Neural cell (in vitro differentiated cells): ENCODE data around the gene FBXO11. TPM values are rescaled to one million over a fixed set of nuclear protein-coding genes. Genes with fewer than 3 reads are reported as not detected.

Source experiments
- H2AFZ ChIP-seq: fragments of 200-600, 300-800 bp; sonication (generic), shearing (Covaris generic); 2 replicates; pipeline ENCODE4 v1.6.0; 2014; ENCODE audit warnings: low read depth, mild to moderate bottlenecking, antibody characterized with exemption, low read length, moderate library complexity
- H3F3A ChIP-seq: fragments of 200-600 bp; shearing (Covaris generic); 2 replicates; pipeline ENCODE4 v1.6.1; 2016; ENCODE audit warnings: mild to moderate bottlenecking, moderate library complexity, mixed read lengths, antibody characterized with exemption, low read length; ENCODE audit not compliant: insufficient read depth, poor library complexity, severe bottlenecking
- H3K27ac ChIP-seq: fragments of 200-600, 300-800 bp; sonication (generic), shearing (Covaris generic); 2 replicates; pipeline ENCODE4 v1.5.1; 2014; ENCODE audit warnings: mild to moderate bottlenecking, low read length, moderate library complexity
- H3K27me3 ChIP-seq: fragments of 300-800, 200-600 bp; sonication (generic), shearing (Covaris generic); 2 replicates; pipeline ENCODE4 v1.6.0; 2014; ENCODE audit warnings: mild to moderate bottlenecking, low read depth, low read length, moderate library complexity; ENCODE audit not compliant: insufficient read depth
- H3K36me3 ChIP-seq: fragments of 300-800, 200-600 bp; sonication (generic), shearing (Covaris generic); 2 replicates; pipeline ENCODE4 v1.5.1; 2014; ENCODE audit warnings: mild to moderate bottlenecking, antibody characterized with exemption, low read length, moderate library complexity; ENCODE audit not compliant: insufficient read depth
- H3K4me2 ChIP-seq: fragments of 300-800, 200-600 bp; sonication (generic), shearing (Covaris generic); 2 replicates; pipeline ENCODE4 v1.6.0; 2014; ENCODE audit warnings: mild to moderate bottlenecking, low read length
- H3K4me3 ChIP-seq: fragments of 300-800, 200-600 bp; sonication (generic), shearing (Covaris generic); 2 replicates; pipeline ENCODE4 v1.5.1; 2014; ENCODE audit warnings: mild to moderate bottlenecking, low read length, moderate library complexity
- H3K79me2 ChIP-seq: fragments of 200-600 bp; shearing (Covaris generic); replicated peaks from 2 replicates; pipeline ENCODE4 v1.6.0; 2014; ENCODE audit warnings: mild to moderate bottlenecking, low read length, moderate library complexity; ENCODE audit not compliant: insufficient read depth
- H3K9ac ChIP-seq: fragments of 300-800, 200-600 bp; sonication (generic), shearing (Covaris generic); 2 replicates; pipeline ENCODE4 v1.6.1; 2016; ENCODE audit warnings: mild to moderate bottlenecking, low read length, mixed read lengths
- H3K9me2 ChIP-seq: fragments of 200-600 bp; shearing (Covaris generic); 2 replicates; pipeline ENCODE4 v1.6.1; 2016; ENCODE audit warnings: mild to moderate bottlenecking, low read length, mixed read lengths; ENCODE audit not compliant: insufficient read depth
- H3K9me3 ChIP-seq: fragments of 200-600, 300-800 bp; sonication (generic), shearing (Covaris generic); 2 replicates; pipeline ENCODE4 v1.6.1; 2016; ENCODE audit warnings: mild to moderate bottlenecking, mixed run types, low read length, moderate library complexity, mixed read lengths
- H4K20me1 ChIP-seq: fragments of 200-600 bp; shearing (Covaris generic); 2 replicates; pipeline ENCODE4 v1.6.1; 2016; ENCODE audit warnings: mild to moderate bottlenecking, mixed run types; ENCODE audit not compliant: insufficient read depth
- EP300 ChIP-seq: fragments of 450-650 bp; conservative IDR thresholded peaks from 2 replicates; pipeline ENCODE4 v1.6.1; 2014; ENCODE audit warnings: antibody characterized with exemption, mild to moderate bottlenecking, moderate library complexity; ENCODE audit not compliant: poor library complexity, severe bottlenecking
- EZH2 ChIP-seq: fragments of 200-600, 300-800 bp; shearing (Covaris generic), sonication (generic); IDR thresholded peaks from 2 replicates; pipeline ENCODE4 v1.6.1; 2014; ENCODE audit warnings: antibody characterized with exemption, low read length, borderline replicate concordance, mild to moderate bottlenecking; ENCODE audit not compliant: insufficient read depth, poor library complexity, severe bottlenecking
- MXI1 ChIP-seq: fragments of 450-650 bp; conservative IDR thresholded peaks from 2 replicates; pipeline ENCODE4 v1.6.1; 2014; ENCODE audit warnings: antibody characterized with exemption, mild to moderate bottlenecking; ENCODE audit not compliant: poor library complexity, severe bottlenecking
- POLR2AphosphoS5 ChIP-seq: IDR thresholded peaks from 2 replicates; pipeline ENCODE4 v1.6.1; 2012
- RAD21 ChIP-seq: fragments of 450-650 bp; conservative IDR thresholded peaks from 2 replicates; pipeline ENCODE4 v1.6.1; 2014; ENCODE audit warnings: antibody characterized with exemption, mild to moderate bottlenecking, moderate library complexity
- SMC3 ChIP-seq: fragments of 450-650 bp; conservative IDR thresholded peaks from 2 replicates; pipeline ENCODE4 v1.6.1; 2014; ENCODE audit warnings: antibody characterized with exemption, mild to moderate bottlenecking, moderate library complexity; ENCODE audit not compliant: poor library complexity
- TAF1 ChIP-seq: IDR thresholded peaks from 2 replicates; pipeline ENCODE4 v1.6.1; 2012; ENCODE audit warnings: low read depth
- polyA plus RNA-seq: library from polyadenylated mRNA; depleted of rRNA; stranded (reverse); fragments of >200 nt; gene quantifications from 2 replicates; pipeline ENCODE4 v1.2.3, GENCODE V29; 2014
- TF ChIP-seq, protein P1 (sequence below): fragments of 450-650 bp; IDR thresholded peaks from 2 replicates; pipeline ENCODE4 v1.5.1; 2014; ENCODE audit warnings: antibody characterized with exemption, mild to moderate bottlenecking, moderate library complexity; ENCODE audit not compliant: poor library complexity, severe bottlenecking
- TF ChIP-seq, protein P2 (sequence below): IDR thresholded peaks from 2 replicates; pipeline ENCODE4 v1.6.1; 2012; ENCODE audit warnings: borderline replicate concordance

FBXO11 gene
- polyA plus RNA-seq, 1 donor from 2014 or later: 132 TPM

- peak overlapping the region; percentile 69 for H3K9ac ChIP-seq
- H3K27me3 ChIP-seq: no peaks in the 10 kb centered on the region
- peaks cover 19% of the 10 kb centered on the region for H4K20me1 ChIP-seq
- peak overlapping the region; percentile 92 for H3K4me3 ChIP-seq
- peaks cover 29% of the 10 kb centered on the region for H3K79me2 ChIP-seq
- peak overlapping the region; percentile 38 for H3K4me2 ChIP-seq
- H3F3A ChIP-seq: no peaks in the 10 kb centered on the region
- H3K9me2 ChIP-seq: no peaks in the 10 kb centered on the region
- H3K36me3 ChIP-seq: no peaks in the 10 kb centered on the region
- no peaks in the 10 kb centered on the region for H3K9me3 ChIP-seq
- TF ChIP-seq, protein P1, sequence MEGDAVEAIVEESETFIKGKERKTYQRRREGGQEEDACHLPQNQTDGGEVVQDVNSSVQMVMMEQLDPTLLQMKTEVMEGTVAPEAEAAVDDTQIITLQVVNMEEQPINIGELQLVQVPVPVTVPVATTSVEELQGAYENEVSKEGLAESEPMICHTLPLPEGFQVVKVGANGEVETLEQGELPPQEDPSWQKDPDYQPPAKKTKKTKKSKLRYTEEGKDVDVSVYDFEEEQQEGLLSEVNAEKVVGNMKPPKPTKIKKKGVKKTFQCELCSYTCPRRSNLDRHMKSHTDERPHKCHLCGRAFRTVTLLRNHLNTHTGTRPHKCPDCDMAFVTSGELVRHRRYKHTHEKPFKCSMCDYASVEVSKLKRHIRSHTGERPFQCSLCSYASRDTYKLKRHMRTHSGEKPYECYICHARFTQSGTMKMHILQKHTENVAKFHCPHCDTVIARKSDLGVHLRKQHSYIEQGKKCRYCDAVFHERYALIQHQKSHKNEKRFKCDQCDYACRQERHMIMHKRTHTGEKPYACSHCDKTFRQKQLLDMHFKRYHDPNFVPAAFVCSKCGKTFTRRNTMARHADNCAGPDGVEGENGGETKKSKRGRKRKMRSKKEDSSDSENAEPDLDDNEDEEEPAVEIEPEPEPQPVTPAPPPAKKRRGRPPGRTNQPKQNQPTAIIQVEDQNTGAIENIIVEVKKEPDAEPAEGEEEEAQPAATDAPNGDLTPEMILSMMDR: no peak
- TF ChIP-seq, protein P2, sequence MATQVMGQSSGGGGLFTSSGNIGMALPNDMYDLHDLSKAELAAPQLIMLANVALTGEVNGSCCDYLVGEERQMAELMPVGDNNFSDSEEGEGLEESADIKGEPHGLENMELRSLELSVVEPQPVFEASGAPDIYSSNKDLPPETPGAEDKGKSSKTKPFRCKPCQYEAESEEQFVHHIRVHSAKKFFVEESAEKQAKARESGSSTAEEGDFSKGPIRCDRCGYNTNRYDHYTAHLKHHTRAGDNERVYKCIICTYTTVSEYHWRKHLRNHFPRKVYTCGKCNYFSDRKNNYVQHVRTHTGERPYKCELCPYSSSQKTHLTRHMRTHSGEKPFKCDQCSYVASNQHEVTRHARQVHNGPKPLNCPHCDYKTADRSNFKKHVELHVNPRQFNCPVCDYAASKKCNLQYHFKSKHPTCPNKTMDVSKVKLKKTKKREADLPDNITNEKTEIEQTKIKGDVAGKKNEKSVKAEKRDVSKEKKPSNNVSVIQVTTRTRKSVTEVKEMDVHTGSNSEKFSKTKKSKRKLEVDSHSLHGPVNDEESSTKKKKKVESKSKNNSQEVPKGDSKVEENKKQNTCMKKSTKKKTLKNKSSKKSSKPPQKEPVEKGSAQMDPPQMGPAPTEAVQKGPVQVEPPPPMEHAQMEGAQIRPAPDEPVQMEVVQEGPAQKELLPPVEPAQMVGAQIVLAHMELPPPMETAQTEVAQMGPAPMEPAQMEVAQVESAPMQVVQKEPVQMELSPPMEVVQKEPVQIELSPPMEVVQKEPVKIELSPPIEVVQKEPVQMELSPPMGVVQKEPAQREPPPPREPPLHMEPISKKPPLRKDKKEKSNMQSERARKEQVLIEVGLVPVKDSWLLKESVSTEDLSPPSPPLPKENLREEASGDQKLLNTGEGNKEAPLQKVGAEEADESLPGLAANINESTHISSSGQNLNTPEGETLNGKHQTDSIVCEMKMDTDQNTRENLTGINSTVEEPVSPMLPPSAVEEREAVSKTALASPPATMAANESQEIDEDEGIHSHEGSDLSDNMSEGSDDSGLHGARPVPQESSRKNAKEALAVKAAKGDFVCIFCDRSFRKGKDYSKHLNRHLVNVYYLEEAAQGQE: peak; percentile 36
- TF ChIP-seq RAD21 (no peak), EZH2 (no peak), SMC3 (no peak), TAF1 (no peak), MXI1 (no peak), POLR2AphosphoS5 (no peak), EP300 (no peak)
- peak overlapping the region; percentile 88 for H3K27ac ChIP-seq
- peak overlapping the region; percentile 17 for H2AFZ ChIP-seq
These were observed 912 bp upstream of the FBXO11 start for GRCh38 chr2:47907039-47907781.

DNA sequence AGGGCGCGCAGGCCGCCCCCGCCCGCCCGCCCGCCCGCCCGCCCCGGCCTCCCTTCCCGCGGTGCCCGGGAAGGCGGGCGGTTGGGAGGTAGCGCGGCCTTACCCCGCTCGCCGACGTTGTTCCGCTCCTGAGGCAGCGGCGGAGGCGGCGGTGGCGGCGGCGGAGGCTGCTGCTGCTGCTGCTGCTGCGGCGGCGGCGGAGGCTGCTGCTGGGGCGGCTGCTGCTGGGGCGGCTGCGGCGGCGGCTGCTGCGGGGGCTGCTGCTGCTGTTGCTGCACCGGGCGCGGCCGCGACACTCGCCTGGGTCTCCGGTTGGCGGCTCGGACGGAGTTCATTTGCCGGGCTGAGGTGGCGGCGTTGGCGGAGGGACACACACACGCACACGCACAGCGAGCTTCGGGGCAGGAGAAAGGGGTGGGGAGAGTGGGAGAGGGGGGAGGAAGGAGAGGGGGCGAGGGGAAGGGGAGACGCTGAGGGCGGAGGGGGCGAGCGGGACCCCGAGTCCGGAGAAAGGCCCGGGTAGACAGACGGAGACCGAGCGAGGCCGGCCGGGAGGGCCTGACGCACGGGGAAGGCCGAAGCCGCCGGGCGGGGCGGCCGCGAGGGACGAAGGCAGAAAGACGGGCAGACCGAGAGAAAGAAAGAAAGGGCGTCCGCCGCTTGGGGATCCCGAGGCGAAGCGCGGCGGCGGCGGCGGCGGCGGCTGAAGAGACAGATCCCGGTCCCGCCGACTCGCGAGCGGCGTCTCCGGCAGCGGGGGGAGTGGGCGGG, 727 bp downstream of the FBXO11 start:
- peaks cover 45% of the 10 kb centered on the region for H3K79me2 ChIP-seq
- H3K9ac ChIP-seq: peak overlapping the region; percentile 99
- H3K27ac ChIP-seq: peak overlapping the region; percentile 98
- H3K4me2 ChIP-seq: no peak overlapping the region
- H3K9me3 ChIP-seq: no peaks in the 10 kb centered on the region
- no peaks in the 10 kb centered on the region for H3K27me3 ChIP-seq
- H3K9me2 ChIP-seq: no peaks in the 10 kb centered on the region
- TF ChIP-seq MXI1 (no peak), EP300 (no peak), EZH2 (no peak), TAF1 (no peak), POLR2AphosphoS5 (no peak), RAD21 (peak; percentile 4), SMC3 (no peak)
- TF ChIP-seq, protein P1: no peak
- TF ChIP-seq, protein P2: peak; percentile 75
- peaks cover 26% of the 10 kb centered on the region for H4K20me1 ChIP-seq
- peak overlapping the region; percentile 92 for H3K4me3 ChIP-seq
- H3F3A ChIP-seq: no peaks in the 10 kb centered on the region
- peak overlapping the region; percentile 12 for H2AFZ ChIP-seq
- H3K36me3 ChIP-seq: no peaks in the 10 kb centered on the region
